Mucosa of rectum (tissue), 2 donors: ENCODE data around the gene SMAD3.

Experiments used
- H3K27ac ChIP-seq, 2 donors: one replicate each; pipeline ENCODE4 v1.7.0; 2013; ENCODE audit warnings: inconsistent platforms in 2 of 2, low read depth in 2 of 2, low read length in 2 of 2
- H3K27me3 ChIP-seq, 2 donors: one replicate each; pipeline ENCODE4 v1.7.0; 2013; ENCODE audit warnings: low read length in 2 of 2; ENCODE audit not compliant: control insufficient read depth in 2 of 2, insufficient read depth in 2 of 2
- H3K36me3 ChIP-seq, 2 donors: one replicate each; pipeline ENCODE4 v1.7.0; 2013; ENCODE audit warnings: low read length in 2 of 2; ENCODE audit not compliant: control insufficient read depth in 2 of 2, insufficient read depth in 2 of 2
- H3K4me1 ChIP-seq, 2 donors: one replicate each; pipeline ENCODE4 v1.7.0; 2013; ENCODE audit warnings: low read length in 2 of 2, mild to moderate bottlenecking in 1 of 2; ENCODE audit not compliant: control insufficient read depth in 2 of 2, insufficient read depth in 2 of 2
- H3K4me3 ChIP-seq, 2 donors: one replicate each; pipeline ENCODE4 v1.7.0; 2013; ENCODE audit warnings: low read length in 2 of 2
- H3K9ac ChIP-seq, 2 donors: one replicate each; pipeline ENCODE4 v1.7.0; 2013; ENCODE audit warnings: low read length in 2 of 2, low read depth in 1 of 2, mild to moderate bottlenecking in 1 of 2
- H3K9me3 ChIP-seq, 2 donors: one replicate each; pipeline ENCODE4 v1.7.0; 2013; ENCODE audit warnings: low read length in 2 of 2; ENCODE audit not compliant: control insufficient read depth in 2 of 2
- donor health status: healthy.
- donor health status: Normal muscosa, but diverticular disease.

The SMAD3 gene

GRCh38 chr15:67180514-67181191 is 115.3 kb downstream of the SMAD3 start:
- Histone ChIP-seq H3K4me1 (peaks cover 0 to 3% of the 10 kb centered on the region in 2 donors), H3K27ac (no peak overlapping the region)

GRCh38 chr15:67181221-67181639 is 115.8 kb downstream of the SMAD3 start:
- Histone ChIP-seq H3K9me3 (no peaks in the 10 kb centered on the region), H3K9ac (no peak overlapping the region), H3K27me3 (no peaks in the 10 kb centered on the region), H3K4me3 (no peak overlapping the region), H3K27ac (no peak overlapping the region), H3K36me3 (peaks cover 11 to 48% of the 10 kb centered on the region in 2 donors), H3K4me1 (peaks cover 1 to 3% of the 10 kb centered on the region in 2 donors)

More at GRCh38 chr15:67180514-67181191, 115.3 kb downstream of the SMAD3 start:
- H3K36me3 ChIP-seq, result peaks cover 11 to 45% of the 10 kb centered on the region in 2 donors
- H3K9me3 ChIP-seq, result no peaks in the 10 kb centered on the region
- H3K4me3 ChIP-seq, result no peak overlapping the region
- H3K27me3 ChIP-seq, result no peaks in the 10 kb centered on the region
- H3K9ac ChIP-seq, result no peak overlapping the region

- H3K27me3 ChIP-seq, result no peaks in the 10 kb centered on the region
- no peak overlapping the region for H3K9ac ChIP-seq
- H3K4me1 ChIP-seq, result peaks cover 2 to 3% of the 10 kb centered on the region in 2 donors
- H3K9me3 ChIP-seq, result no peaks in the 10 kb centered on the region
- H3K27ac ChIP-seq, result no peak overlapping the region
- H3K4me3 ChIP-seq, result no peak overlapping the region
- peaks cover 23 to 53% of the 10 kb centered on the region in 2 donors for H3K36me3 ChIP-seq
Measured at GRCh38 chr15:67183443-67184169, 118.2 kb downstream of the SMAD3 start.

GRCh38 chr15:67184208-67184925 is 119.0 kb downstream of the SMAD3 start:
- no peak overlapping the region for H3K9ac ChIP-seq
- H3K9me3 ChIP-seq, result no peaks in the 10 kb centered on the region
- H3K4me1 ChIP-seq, result peaks cover 2 to 8% of the 10 kb centered on the region in 2 donors
- no peaks in the 10 kb centered on the region for H3K27me3 ChIP-seq
- peaks cover 31 to 53% of the 10 kb centered on the region in 2 donors for H3K36me3 ChIP-seq
- H3K4me3 ChIP-seq, result no peak overlapping the region
- H3K27ac ChIP-seq, result no peak overlapping the region

- Histone ChIP-seq H3K9ac (no peak overlapping the region), H3K4me3 (no peak overlapping the region), H3K27ac (no peak overlapping the region), H3K4me1 (peaks cover 2 to 8% of the 10 kb centered on the region in 2 donors), H3K27me3 (no peaks in the 10 kb centered on the region), H3K36me3 (peaks cover 37 to 54% of the 10 kb centered on the region in 2 donors), H3K9me3 (no peaks in the 10 kb centered on the region)
Measured at GRCh38 chr15:67185051-67185450, 119.6 kb downstream of the SMAD3 start.

GRCh38 chr15:67185621-67186225 is 120.3 kb downstream of the SMAD3 start:
- peaks cover 42 to 58% of the 10 kb centered on the region in 2 donors for H3K36me3 ChIP-seq

GRCh38 chr15:67186226-67186649 is 120.8 kb downstream of the SMAD3 start:
- Histone ChIP-seq H3K4me1 (peaks cover 2 to 12% of the 10 kb centered on the region in 2 donors), H3K9me3 (no peaks in the 10 kb centered on the region), H3K27ac (no peak overlapping the region), H3K27me3 (no peaks in the 10 kb centered on the region), H3K36me3 (peaks cover 43 to 57% of the 10 kb centered on the region in 2 donors), H3K9ac (no peak overlapping the region), H3K4me3 (no peak overlapping the region)

More at GRCh38 chr15:67185621-67186225, 120.3 kb downstream of the SMAD3 start:
- no peak overlapping the region for H3K4me3 ChIP-seq
- peaks cover 2 to 11% of the 10 kb centered on the region in 2 donors for H3K4me1 ChIP-seq
- no peaks in the 10 kb centered on the region for H3K27me3 ChIP-seq
- no peak overlapping the region for H3K9ac ChIP-seq
- H3K27ac ChIP-seq, result no peak overlapping the region
- no peaks in the 10 kb centered on the region for H3K9me3 ChIP-seq

GRCh38 chr15:67186688-67187087 is 121.3 kb downstream of the SMAD3 start:
- H3K4me3 ChIP-seq, result no peak overlapping the region
- no peaks in the 10 kb centered on the region for H3K9me3 ChIP-seq
- H3K27me3 ChIP-seq, result no peaks in the 10 kb centered on the region
- peaks cover 2 to 12% of the 10 kb centered on the region in 2 donors for H3K4me1 ChIP-seq
- no peak overlapping the region for H3K9ac ChIP-seq
- H3K27ac ChIP-seq, result no peak overlapping the region
- H3K36me3 ChIP-seq, result peaks cover 43 to 57% of the 10 kb centered on the region in 2 donors

GRCh38 chr15:67187351-67187854 is 122.0 kb downstream of the SMAD3 start:
- Histone ChIP-seq H3K9me3 (no peaks in the 10 kb centered on the region), H3K36me3 (peaks cover 47 to 59% of the 10 kb centered on the region in 2 donors), H3K27me3 (no peaks in the 10 kb centered on the region), H3K9ac (no peak overlapping the region), H3K27ac (no peak overlapping the region), H3K4me1 (peaks cover 2 to 12% of the 10 kb centered on the region in 2 donors), H3K4me3 (no peak overlapping the region)
